Vagina (tissue), 2 donors: Measurements from ENCODE around the gene VDAC2.

ENCODE experiments used
- CTCF ChIP-seq, 3 experiments: fragments of 450-650 bp in 2 of 3; fragments of 200-600 bp in 1 of 3; sonication (generic) in 1 of 3; IDR thresholded peaks; one replicate each; pipeline ENCODE4 v1.5.1; 2017 to 2019; ENCODE audit warnings: antibody characterized with exemption in 3 of 3, mild to moderate bottlenecking in 2 of 3, moderate library complexity in 2 of 3
- POLR2A ChIP-seq, 2 donors: fragments of 450-650 bp; IDR thresholded peaks; one replicate each; pipeline ENCODE4 v1.6.1; 2017; ENCODE audit warnings: antibody characterized with exemption in 2 of 2, mild to moderate bottlenecking in 2 of 2, moderate library complexity in 2 of 2
- POLR2AphosphoS5 ChIP-seq, 2 donors: sonication (generic); formaldehyde crosslinking; IDR thresholded peaks; one replicate each; pipeline ENCODE4 v1.9.0; 2017; ENCODE audit warnings: antibody characterized with exemption in 2 of 2, mild to moderate bottlenecking in 2 of 2, low read depth in 1 of 2; ENCODE audit not compliant: insufficient read depth in 1 of 2

- TF ChIP-seq POLR2A (IDR thresholded peaks at IDR 0.05) (no peak), CTCF (IDR thresholded peaks at IDR 0.05) (no peak), POLR2AphosphoS5 (IDR thresholded peaks at IDR 0.05; ENCODE audit: insufficient read depth in 1 of 2, low read depth in 1 of 2) (no peak)
These were observed 37.2 kb downstream of the VDAC2 start for GRCh38 chr10:75247797-75248196.
